Cardiac fibroblast (primary cell): Measurements from ENCODE around the gene MUC5B.
"Not testable (repeated sequence)": the region's sequence is repeated elsewhere in the genome, so short reads cannot be mapped to it uniquely, and the experiment has no call there.

Source experiments
- DNase-seq, 2 donors: peaks; one replicate each; pipeline versions ENCODE4 v3.0.0 to v3.0.0-alpha.2; 2010; ENCODE audit warnings: low read depth in 2 of 2
- H3K4me3 ChIP-seq, 2 donors: replicated peaks in 1 of 2; 1 replicate in 1 of 2; 2 replicates in 1 of 2; pipeline ENCODE4 v1.5.1; 2011; ENCODE audit warnings: low read depth in 2 of 2, low read length in 2 of 2, mild to moderate bottlenecking in 2 of 2, moderate library complexity in 1 of 2
- TF ChIP-seq, protein P1 (sequence below): IDR thresholded peaks from one replicate; pipeline ENCODE4 v1.5.1; 2011; ENCODE audit warnings: low read depth, mild to moderate bottlenecking, low read length, inconsistent platforms

Gene MUC5B

DNA sequence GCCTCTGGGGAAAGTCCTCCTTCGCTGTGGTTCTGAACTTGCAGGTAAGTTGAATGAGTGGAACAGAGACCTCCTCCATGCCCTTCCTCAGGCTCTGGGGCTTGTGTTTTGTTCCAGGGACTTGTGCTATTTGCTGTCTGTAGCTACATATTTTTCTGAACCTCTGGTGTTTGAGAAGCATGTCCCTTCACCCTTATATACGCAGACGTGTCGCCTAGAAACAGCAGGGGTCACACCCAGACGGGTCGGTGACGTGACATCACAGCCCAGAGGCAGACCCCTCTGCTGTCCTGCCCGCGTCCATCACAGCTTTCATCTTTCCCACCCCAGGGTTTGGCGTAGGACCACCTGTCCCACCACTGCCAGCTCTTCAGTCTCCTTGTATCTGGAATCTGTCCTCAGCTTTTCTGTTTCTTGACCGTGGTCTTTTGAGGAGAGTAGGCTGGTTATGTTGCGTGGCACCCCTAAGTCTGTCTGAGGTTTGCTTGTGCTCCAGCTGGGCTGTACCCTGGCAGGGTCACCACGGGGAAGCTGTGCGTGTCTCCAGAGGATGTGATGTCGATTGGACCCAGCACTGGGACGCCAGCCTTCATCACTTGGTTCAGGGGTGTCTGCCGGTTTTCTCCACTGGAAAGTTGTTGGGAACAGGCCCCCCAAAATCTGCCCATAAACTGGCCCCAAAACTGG lies 13.4 kb upstream of the MUC5B start:
- H3K4me3 ChIP-seq, result no peak overlapping the region
- no peak for DNase-seq
- TF ChIP-seq, protein P1, sequence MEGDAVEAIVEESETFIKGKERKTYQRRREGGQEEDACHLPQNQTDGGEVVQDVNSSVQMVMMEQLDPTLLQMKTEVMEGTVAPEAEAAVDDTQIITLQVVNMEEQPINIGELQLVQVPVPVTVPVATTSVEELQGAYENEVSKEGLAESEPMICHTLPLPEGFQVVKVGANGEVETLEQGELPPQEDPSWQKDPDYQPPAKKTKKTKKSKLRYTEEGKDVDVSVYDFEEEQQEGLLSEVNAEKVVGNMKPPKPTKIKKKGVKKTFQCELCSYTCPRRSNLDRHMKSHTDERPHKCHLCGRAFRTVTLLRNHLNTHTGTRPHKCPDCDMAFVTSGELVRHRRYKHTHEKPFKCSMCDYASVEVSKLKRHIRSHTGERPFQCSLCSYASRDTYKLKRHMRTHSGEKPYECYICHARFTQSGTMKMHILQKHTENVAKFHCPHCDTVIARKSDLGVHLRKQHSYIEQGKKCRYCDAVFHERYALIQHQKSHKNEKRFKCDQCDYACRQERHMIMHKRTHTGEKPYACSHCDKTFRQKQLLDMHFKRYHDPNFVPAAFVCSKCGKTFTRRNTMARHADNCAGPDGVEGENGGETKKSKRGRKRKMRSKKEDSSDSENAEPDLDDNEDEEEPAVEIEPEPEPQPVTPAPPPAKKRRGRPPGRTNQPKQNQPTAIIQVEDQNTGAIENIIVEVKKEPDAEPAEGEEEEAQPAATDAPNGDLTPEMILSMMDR, result no peak

DNA sequence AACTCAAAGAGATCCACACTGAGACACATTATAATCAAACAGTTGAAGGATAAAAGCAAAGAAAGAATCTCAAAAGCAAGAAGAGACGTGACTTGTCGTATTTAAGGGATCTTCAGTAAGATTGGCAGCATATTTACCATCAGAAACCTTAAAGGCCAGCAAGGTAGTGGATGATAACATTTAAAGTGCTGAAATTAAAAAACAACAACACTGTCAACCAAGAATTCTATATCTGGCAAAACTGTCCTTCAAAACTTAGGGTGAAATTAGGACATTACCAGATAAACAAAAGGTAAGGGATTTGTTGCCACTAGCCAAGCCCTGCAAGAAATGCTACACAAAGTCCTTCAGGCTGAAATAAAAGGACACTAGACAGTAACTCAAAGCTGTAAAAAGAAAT lies 11.0 kb upstream of the MUC5B start:
- DNase-seq, result no peak
- TF ChIP-seq, protein P1, result no peak
- no peak overlapping the region for H3K4me3 ChIP-seq

GRCh38 chr11:1215826-1216225 lies 7.0 kb upstream of the MUC5B start:
- DNase-seq, H3K4me3 ChIP-seq: not testable (repeated sequence)

GRCh38 chr11:1217151-1217550 lies 5.7 kb upstream of the MUC5B start:
- TF ChIP-seq, protein P1, result no peak
- no peak for DNase-seq
- no peak overlapping the region for H3K4me3 ChIP-seq

DNA sequence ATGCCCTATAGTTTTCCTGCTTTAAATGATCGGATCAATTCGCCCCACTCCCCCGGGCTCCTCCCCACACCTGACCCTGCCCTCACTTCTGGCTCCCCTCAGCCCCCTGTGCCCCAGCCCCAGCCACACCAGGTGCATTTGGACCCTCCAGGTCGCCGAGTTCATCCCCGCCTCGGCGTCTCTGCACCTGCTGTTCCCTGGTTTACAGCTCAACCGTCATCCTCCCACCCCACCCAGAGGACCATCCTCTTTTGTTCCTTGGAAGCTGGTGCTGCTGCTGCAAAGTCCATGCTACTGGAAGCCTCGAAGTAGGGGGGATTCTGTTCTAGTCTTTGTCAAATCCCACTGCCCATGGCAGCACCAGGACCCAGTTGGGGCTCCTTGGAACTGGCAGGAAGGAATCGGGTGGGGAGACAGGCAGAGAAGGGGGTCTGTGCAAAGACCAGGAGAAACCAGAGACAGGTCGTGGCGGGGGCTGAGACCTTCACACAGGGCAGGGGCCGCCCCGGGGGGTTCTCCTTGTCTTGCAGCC lies 4.5 kb upstream of the MUC5B start:
- DNase-seq, result no peak
- H3K4me3 ChIP-seq, result no peak overlapping the region
- TF ChIP-seq, protein P1, result no peak

DNA sequence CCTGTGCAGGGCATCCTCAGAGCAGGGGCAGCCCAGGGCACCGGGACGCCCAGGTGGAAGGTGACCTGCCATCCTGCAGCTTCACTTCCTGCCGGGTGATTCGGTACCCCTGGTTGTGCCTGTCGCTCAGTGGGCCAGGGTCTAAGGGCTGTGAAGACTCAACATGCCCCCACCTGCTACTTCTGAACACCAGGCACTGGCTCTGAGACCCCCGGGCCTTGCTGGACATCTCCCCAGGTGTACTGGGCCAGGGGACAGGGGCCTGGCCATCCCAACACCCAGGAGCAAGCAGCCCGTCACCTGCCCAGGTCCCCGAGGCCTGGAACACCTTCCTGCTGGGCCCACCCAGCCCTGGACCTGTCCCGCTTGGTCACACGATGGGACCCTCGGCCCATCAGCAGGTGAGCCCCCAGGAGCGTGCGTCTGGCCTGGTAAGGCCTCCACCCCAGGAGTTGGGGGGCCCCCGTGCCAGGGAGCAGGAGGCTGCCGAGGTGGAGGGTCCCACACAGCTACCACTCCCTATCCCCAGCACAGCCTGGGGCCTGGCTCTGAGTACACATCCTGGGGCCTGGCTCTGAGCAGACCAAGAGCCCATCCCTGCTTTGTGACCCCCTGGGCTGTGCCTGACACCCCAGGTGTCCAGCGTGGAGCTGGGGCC lies 3.9 kb upstream of the MUC5B start:
- TF ChIP-seq, protein P1, result no peak
- no peak overlapping the region for H3K4me3 ChIP-seq
- no peak for DNase-seq

DNA sequence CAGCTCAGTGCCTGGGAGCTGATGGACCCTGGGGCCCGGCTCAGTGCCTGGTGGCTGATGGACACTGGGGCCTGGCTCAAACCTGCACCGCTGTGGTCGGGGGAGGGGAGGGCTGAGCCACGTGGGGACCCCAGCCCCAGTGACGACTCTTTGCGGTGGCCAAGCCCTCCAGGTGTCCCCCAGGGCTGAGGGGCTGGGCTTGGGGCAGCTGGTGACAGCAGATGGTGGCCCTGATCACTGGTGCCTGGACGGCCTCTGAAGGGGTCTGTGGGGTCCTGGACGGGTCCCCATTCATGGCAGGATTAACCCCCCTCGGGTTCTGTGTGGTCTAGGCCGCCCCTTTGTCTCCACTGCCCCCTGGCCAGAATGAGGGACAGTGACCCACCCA lies 3.4 kb upstream of the MUC5B start:
- DNase-seq, result no peak
- TF ChIP-seq, protein P1, result no peak
- no peak overlapping the region for H3K4me3 ChIP-seq
